Uterus (tissue), 4 donors: ENCODE measurements around the gene SMG7. TPM values are rescaled to one million over a fixed set of nuclear protein-coding genes. Genes with fewer than 3 reads are reported as not detected.

Experiments used
- DNase-seq, 2 donors: peaks; one replicate each; pipeline ENCODE4 v3.0.0-alpha.2; 2019 to 2020
- H3K27ac ChIP-seq, 2 donors: fragments of 200-600 bp; sonication (generic); 1 replicate in 1 of 2; 2 replicates in 1 of 2; pipeline ENCODE4 v1.5.1; 2016 to 2018
- H3K27me3 ChIP-seq, 2 donors: fragments of 200-600 bp; sonication (generic); one replicate each; pipeline ENCODE4 v1.5.1; 2018 to 2019; ENCODE audit warnings: control low read depth in 1 of 2
- H3K36me3 ChIP-seq, 2 donors: fragments of 200-600 bp; sonication (generic); one replicate each; pipeline ENCODE4 v1.5.1; 2019; ENCODE audit warnings: control low read depth in 1 of 2
- H3K4me1 ChIP-seq, 2 donors: fragments of 200-600 bp; sonication (generic); one replicate each; pipeline ENCODE4 v1.5.1; 2018 to 2019; ENCODE audit warnings: control low read depth in 1 of 2
- H3K4me3 ChIP-seq, 2 donors: fragments of 200-600 bp; sonication (generic); 1 replicate in 1 of 2; 2 replicates in 1 of 2; pipeline ENCODE4 v1.5.1; 2018 to 2019; ENCODE audit warnings: mild to moderate bottlenecking in 1 of 2
- H3K9me3 ChIP-seq, 2 donors: fragments of 200-600 bp; sonication (generic); one replicate each; pipeline ENCODE4 v1.5.1; 2019; ENCODE audit warnings: control low read depth in 1 of 2
- CTCF ChIP-seq, 4 experiments: fragments of 200-600 bp in 2 of 4; fragments of 450-650 bp in 2 of 4; sonication (generic) in 2 of 4; IDR thresholded peaks; one replicate each; pipeline ENCODE4 v1.5.1; 2016 to 2019; ENCODE audit warnings: antibody characterized with exemption in 4 of 4, mild to moderate bottlenecking in 2 of 4, moderate library complexity in 1 of 4
- POLR2A ChIP-seq, 2 donors: fragments of 450-650 bp; IDR thresholded peaks; one replicate each; pipeline ENCODE4 v1.6.1; 2016; ENCODE audit warnings: antibody characterized with exemption in 2 of 2, mild to moderate bottlenecking in 1 of 2, moderate library complexity in 1 of 2
- intact Hi-C: fragments of 100-400 bp; cut with DNase I; formaldehyde crosslinking; loops from one replicate; pipeline ENCODE4 v1.15.1; 2023; ENCODE audit warnings: low total_unique reads
- total RNA-seq, 4 donors: library from RNA; depleted of rRNA in 3 of 4; stranded (reverse); fragments of >200 nt in 3 of 4; gene quantifications; one replicate each; pipeline versions ENCODE4 v1.1.0 to v1.2.4, GENCODE V29; 2014 to 2023
- donor health status: DM: yes; HTN: yes; CAD: no.

The SMG7 gene
- total RNA-seq, 4 donors from 2014 or later, result 9.1 to 63.1 (median 37.0) TPM

- Histone ChIP-seq H3K4me3 (no peak overlapping the region), H3K27me3 (no peaks in the 10 kb centered on the region), H3K27ac (no peak overlapping the region), H3K36me3 (no peaks in the 10 kb centered on the region), H3K9me3 (no peaks in the 10 kb centered on the region), H3K4me1 (no peaks in the 10 kb centered on the region)
- TF ChIP-seq CTCF (IDR thresholded peaks at IDR 0.05) (no peak), POLR2A (IDR thresholded peaks at IDR 0.05) (no peak)
- no peak for DNase-seq
- intact Hi-C loops, result no loop called here
Measured at GRCh38 chr1:183517401-183517800, 45.1 kb downstream of the SMG7 start.

DNA sequence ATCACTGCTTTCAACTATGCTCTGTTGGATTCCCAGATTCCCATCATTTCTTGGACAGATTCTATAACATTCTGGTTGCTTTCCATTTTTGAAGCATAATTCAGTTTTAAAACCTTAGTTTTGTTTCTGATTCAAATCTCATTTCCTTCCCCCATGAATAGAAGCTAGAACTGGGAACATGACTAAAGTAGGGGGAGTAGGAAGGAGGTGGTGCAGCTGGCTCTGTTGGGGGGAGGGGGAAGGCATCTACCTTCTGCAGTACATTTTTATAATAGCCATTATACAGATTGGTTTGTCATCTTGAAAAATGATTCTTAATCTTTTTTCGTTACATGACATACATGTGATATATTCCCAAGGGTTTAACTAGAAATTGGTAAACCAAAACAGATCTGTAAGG is 48.1 kb downstream of the SMG7 start:
- H3K4me1 ChIP-seq, result no peaks in the 10 kb centered on the region
- intact Hi-C loops, result no loop called here
- H3K36me3 ChIP-seq, result no peaks in the 10 kb centered on the region
- H3K27me3 ChIP-seq, result no peaks in the 10 kb centered on the region
- no peak overlapping the region for H3K4me3 ChIP-seq
- TF ChIP-seq CTCF (IDR thresholded peaks at IDR 0.05) (no peak), POLR2A (IDR thresholded peaks at IDR 0.05) (no peak)
- H3K27ac ChIP-seq, result no peak overlapping the region
- no peak for DNase-seq
- H3K9me3 ChIP-seq, result no peaks in the 10 kb centered on the region

DNA sequence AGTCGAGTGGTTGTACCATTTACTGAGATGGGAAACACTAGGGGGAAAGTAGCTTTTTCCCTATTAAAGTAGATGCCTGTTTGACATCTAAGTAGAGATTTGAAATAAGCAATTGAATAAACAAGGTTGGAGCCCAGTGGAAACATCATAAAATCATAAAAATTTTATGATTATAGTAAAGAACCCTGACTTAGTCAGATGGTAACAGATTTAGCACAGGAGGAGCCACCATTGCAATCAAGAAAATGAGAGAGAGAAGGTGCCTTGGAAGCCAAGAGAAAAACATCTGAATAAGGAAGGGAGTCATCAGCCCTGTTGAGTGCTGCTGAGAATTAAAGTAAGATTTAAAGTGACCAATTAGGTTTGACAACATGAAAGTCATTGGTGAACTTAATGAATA is 49.8 kb downstream of the SMG7 start:
- TF ChIP-seq POLR2A (IDR thresholded peaks at IDR 0.05), result no peak
- TF ChIP-seq CTCF (IDR thresholded peaks at IDR 0.05), result no peak
- Histone ChIP-seq H3K4me3 (no peak overlapping the region), H3K27ac (no peak overlapping the region), H3K9me3 (no peaks in the 10 kb centered on the region), H3K27me3 (no peaks in the 10 kb centered on the region), H3K4me1 (no peaks in the 10 kb centered on the region), H3K36me3 (no peaks in the 10 kb centered on the region)
- intact Hi-C loops, result no loop called here
- DNase-seq, result no peak

GRCh38 chr1:183528577-183528976 is 56.3 kb downstream of the SMG7 start:
- Histone ChIP-seq H3K27me3 (no peaks in the 10 kb centered on the region), H3K36me3 (no peaks in the 10 kb centered on the region), H3K4me1 (no peaks in the 10 kb centered on the region), H3K4me3 (no peak overlapping the region), H3K9me3 (no peaks in the 10 kb centered on the region), H3K27ac (no peak overlapping the region)
- no peak for DNase-seq
- TF ChIP-seq CTCF (IDR thresholded peaks at IDR 0.05) (no peak), POLR2A (IDR thresholded peaks at IDR 0.05) (no peak)
- intact Hi-C loops, result no loop called here

- intact Hi-C loops, result no loop called here
- Histone ChIP-seq H3K4me1 (no peaks in the 10 kb centered on the region), H3K9me3 (no peaks in the 10 kb centered on the region), H3K27ac (no peak overlapping the region), H3K4me3 (no peak overlapping the region), H3K27me3 (no peaks in the 10 kb centered on the region), H3K36me3 (no peaks in the 10 kb centered on the region)
- TF ChIP-seq POLR2A (IDR thresholded peaks at IDR 0.05) (no peak), CTCF (IDR thresholded peaks at IDR 0.05) (no peak)
- no peak for DNase-seq
Measured at GRCh38 chr1:183533617-183534174, 61.4 kb downstream of the SMG7 start.
